Neural progenitor cell (in vitro differentiated cells): Measurements from ENCODE around the gene PIP4K2A.

Source experiments
- CTCF ChIP-seq: fragments of 200-600 bp; sonication (generic); IDR thresholded peaks from 2 replicates; pipeline ENCODE4 v1.5.1; 2017; ENCODE audit warnings: antibody characterized with exemption, mild to moderate bottlenecking
- EZH2 ChIP-seq: fragments of 200-600 bp; sonication (generic); IDR thresholded peaks from 2 replicates; pipeline ENCODE4 v1.6.1; 2017; ENCODE audit warnings: antibody characterized with exemption, mild to moderate bottlenecking, moderate library complexity

GRCh38 chr10:22633106-22633505 is 81.3 kb downstream of the PIP4K2A start:
- no peak for TF ChIP-seq CTCF
- TF ChIP-seq EZH2 = no peak
